Erythroblast (primary cell): Measurements from ENCODE around the gene ANAPC5.

ENCODE experiments used
- GATA1 ChIP-seq: IDR thresholded peaks from 2 replicates; pipeline ENCODE4 v1.6.1; 2011; ENCODE audit warnings: low read depth, mild to moderate bottlenecking, control low read depth, low read length, moderate library complexity
- POLR2A ChIP-seq: IDR thresholded peaks from 2 replicates; pipeline ENCODE4 v1.6.1; 2011; ENCODE audit warnings: mild to moderate bottlenecking, low read length

GRCh38 chr12:121284551-121285390, 67.4 kb downstream of the ANAPC5 start:
- TF ChIP-seq POLR2A, result no peak
- TF ChIP-seq GATA1, result no peak
